B cell (primary cell): ENCODE data around the gene RTN4RL1.

Source experiments
- CTCF ChIP-seq: fragments of 200-600 bp; IDR thresholded peaks from one replicate; pipeline ENCODE4 v1.8.0; 2022; ENCODE audit warnings: antibody characterized with exemption, mild to moderate bottlenecking
- EZH2 ChIP-seq: IDR thresholded peaks from 2 replicates; pipeline ENCODE4 v1.6.1; 2012; ENCODE audit warnings: borderline replicate concordance, low read depth, mild to moderate bottlenecking, moderate library complexity, low read length; ENCODE audit not compliant: insufficient read depth, poor library complexity, severe bottlenecking

GRCh38 chr17:2057175-2057759 is 32.1 kb upstream of the RTN4RL1 start:
- TF ChIP-seq EZH2 (no peak), CTCF (no peak)
